ENCODE measurements around the gene MYO1G. TPM values are rescaled to one million over a fixed set of nuclear protein-coding genes. Genes with fewer than 3 reads are reported as not detected.
A peak's percentile ranks its signal among the peaks of the same experiment; 100 is the strongest.

MYO1G gene
- total RNA-seq, 2 experiments from 2014 or later, result 23.6 to 87.3 TPM

DNA sequence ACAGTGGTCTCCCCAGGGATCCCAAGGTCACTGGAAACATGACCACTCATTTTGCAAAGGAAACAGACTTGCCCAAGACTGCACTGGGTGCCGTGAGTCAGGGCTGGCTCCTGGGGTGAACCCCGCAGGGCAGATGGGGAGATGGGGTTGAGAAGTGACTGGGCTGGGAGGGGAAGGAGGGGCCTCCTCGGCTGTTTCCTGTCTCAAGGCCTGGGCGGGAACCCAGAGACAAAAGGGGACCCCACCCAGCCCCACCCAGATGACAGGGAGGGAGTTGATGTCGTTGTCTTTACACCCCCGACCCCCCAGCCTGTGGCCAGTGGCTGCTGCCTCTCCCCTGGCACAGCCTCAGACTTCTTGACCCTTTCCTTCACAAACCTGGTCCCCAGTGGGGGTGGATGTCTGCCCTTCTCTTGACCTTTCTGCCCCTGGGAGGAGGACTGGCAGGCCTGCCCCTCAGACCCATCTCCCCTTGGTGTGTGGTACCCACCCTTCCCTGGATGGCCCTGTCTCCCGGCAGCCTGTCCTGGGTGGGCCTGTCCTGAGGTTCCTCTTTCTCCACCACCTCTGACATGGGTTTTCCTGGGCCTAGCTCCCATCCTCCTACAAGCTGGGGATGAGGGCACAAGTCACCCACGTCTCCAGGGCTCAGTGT lies 1.4 kb downstream of the MYO1G start:
- no peak overlapping the region for H2AFZ ChIP-seq (ENCODE audit: low read length)
- CTCF ChIA-PET (ENCODE audit: unreplicated experiment), result interaction anchor here (1.0 to 1.1 kb wide), 2 partner anchors 24 to 141 kb away, joined by 3 to 4 read pairs; no protein-coding TSS in a partner anchor

DNA sequence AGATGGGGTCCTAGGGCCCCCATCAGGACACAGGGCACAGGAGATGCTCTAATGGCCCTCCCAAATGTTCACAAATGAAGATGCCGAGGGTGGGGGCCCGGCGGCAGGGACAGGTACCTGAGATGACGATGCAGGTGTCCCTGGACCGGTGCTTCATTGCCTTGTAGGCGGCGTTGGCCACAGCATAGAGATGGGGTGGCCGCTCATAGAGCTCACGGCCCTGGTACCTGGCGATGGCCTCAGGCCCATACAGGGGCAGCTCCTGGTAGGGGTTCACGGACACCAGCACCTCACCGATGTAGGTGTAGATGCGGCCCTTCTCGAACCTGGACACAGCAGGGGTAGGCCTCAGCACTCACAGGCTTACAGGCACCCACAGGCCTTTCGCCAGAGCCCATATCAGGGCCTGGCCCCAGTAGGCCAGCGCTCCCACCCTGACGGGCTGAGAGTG lies 2.0 kb downstream of the MYO1G start:
- intact Hi-C loops (cut with micrococcal nuclease; ENCODE audit: unreplicated experiment), result loop anchor here (10.0 kb wide), 1 partner anchor 788 kb away; no protein-coding TSS in a partner anchor
- peaks cover 58% of the 10 kb centered on the region for H3K4me1 ChIP-seq (ENCODE audit: insufficient read depth, low read length, poor library complexity, severe bottlenecking)
- peak overlapping the region; percentile 67 for H3K4me3 ChIP-seq (ENCODE audit: low read depth, low read length, poor library complexity, severe bottlenecking)
- BruUV-seq (replicated peaks), result no TSS peak
- H3K4me2 ChIP-seq (ENCODE audit: low read length), result peak overlapping the region; percentile 94
- H3K27ac ChIP-seq (ENCODE audit: low read depth, low read length, poor library complexity, severe bottlenecking), result peak overlapping the region; percentile 84
- no peaks in the 10 kb centered on the region for H4K20me1 ChIP-seq (ENCODE audit: insufficient read depth, low read length)
- TF ChIP-seq, protein P1, sequence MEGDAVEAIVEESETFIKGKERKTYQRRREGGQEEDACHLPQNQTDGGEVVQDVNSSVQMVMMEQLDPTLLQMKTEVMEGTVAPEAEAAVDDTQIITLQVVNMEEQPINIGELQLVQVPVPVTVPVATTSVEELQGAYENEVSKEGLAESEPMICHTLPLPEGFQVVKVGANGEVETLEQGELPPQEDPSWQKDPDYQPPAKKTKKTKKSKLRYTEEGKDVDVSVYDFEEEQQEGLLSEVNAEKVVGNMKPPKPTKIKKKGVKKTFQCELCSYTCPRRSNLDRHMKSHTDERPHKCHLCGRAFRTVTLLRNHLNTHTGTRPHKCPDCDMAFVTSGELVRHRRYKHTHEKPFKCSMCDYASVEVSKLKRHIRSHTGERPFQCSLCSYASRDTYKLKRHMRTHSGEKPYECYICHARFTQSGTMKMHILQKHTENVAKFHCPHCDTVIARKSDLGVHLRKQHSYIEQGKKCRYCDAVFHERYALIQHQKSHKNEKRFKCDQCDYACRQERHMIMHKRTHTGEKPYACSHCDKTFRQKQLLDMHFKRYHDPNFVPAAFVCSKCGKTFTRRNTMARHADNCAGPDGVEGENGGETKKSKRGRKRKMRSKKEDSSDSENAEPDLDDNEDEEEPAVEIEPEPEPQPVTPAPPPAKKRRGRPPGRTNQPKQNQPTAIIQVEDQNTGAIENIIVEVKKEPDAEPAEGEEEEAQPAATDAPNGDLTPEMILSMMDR (conservative IDR thresholded peaks at IDR 0.05; ENCODE audit: low read length), result no peak
- no peak for TF ChIP-seq EZH2phosphoT487 (IDR thresholded peaks at IDR 0.05; ENCODE audit: borderline replicate concordance, low read depth, low read length)
- no peaks in the 10 kb centered on the region for H3K9me2 ChIP-seq (ENCODE audit: insufficient read depth, low read length)
- ChIA-PET POLR2A (interaction anchor here (15.1 kb wide), 1 partner anchor 24 kb away, joined by 206 read pairs; the partner anchor contains the start of gene CCM2), CTCF (ENCODE audit: unreplicated experiment) (interaction anchor here (1.1 kb wide), 1 partner anchor 25 kb away, joined by 3 read pairs; no protein-coding TSS in a partner anchor)
- H3K9me3 ChIP-seq (ENCODE audit: low read length), result no peaks in the 10 kb centered on the region
- DNase-seq (ENCODE audit: low spot score), result no peak
- peaks cover 59% of the 10 kb centered on the region; the same call in 1 of the 2 replicates for H3K36me3 ChIP-seq (ENCODE audit: insufficient read depth, low read length)
- H3K79me2 ChIP-seq (ENCODE audit: insufficient read depth, low read depth, low read length), result peaks cover 12% of the 10 kb centered on the region; the same call in 1 of the 2 replicates
- no peak overlapping the region for H2AFZ ChIP-seq (ENCODE audit: low read length)

More for the DNA sequence above, 1.4 kb downstream of the MYO1G start:
- peak overlapping the region; percentile 94 for H3K4me2 ChIP-seq (ENCODE audit: low read length)
- peaks cover 63% of the 10 kb centered on the region for H3K36me3 ChIP-seq (ENCODE audit: insufficient read depth, low read length)
- H3K9me2 ChIP-seq (ENCODE audit: insufficient read depth, low read length), result no peaks in the 10 kb centered on the region
- peak; percentile 32 for DNase-seq (ENCODE audit: low spot score)
- POLR2A ChIA-PET, result interaction anchor here (0.7 to 15.1 kb wide), 5 partner anchors 15 to 52 kb away, joined by 3 to 206 read pairs (median 3); partner anchors contain the start of gene CCM2
- BruUV-seq (replicated peaks), result no TSS peak
- peak overlapping the region; percentile 67 for H3K4me3 ChIP-seq (ENCODE audit: low read depth, low read length, poor library complexity, severe bottlenecking)
- H3K9me3 ChIP-seq (ENCODE audit: low read length), result no peaks in the 10 kb centered on the region
- peaks cover 65% of the 10 kb centered on the region for H3K4me1 ChIP-seq (ENCODE audit: insufficient read depth, low read length, poor library complexity, severe bottlenecking)
- no peak for TF ChIP-seq EZH2phosphoT487 (IDR thresholded peaks at IDR 0.05; ENCODE audit: borderline replicate concordance, low read depth, low read length)
- peaks cover 13% of the 10 kb centered on the region; the same call in 1 of the 2 replicates for H3K79me2 ChIP-seq (ENCODE audit: insufficient read depth, low read depth, low read length)
- no peaks in the 10 kb centered on the region for H4K20me1 ChIP-seq (ENCODE audit: insufficient read depth, low read length)
- intact Hi-C loops (cut with micrococcal nuclease; ENCODE audit: unreplicated experiment), result loop anchor here (10.0 kb wide), 1 partner anchor 787 kb away; no protein-coding TSS in a partner anchor
- H3K27ac ChIP-seq (ENCODE audit: low read depth, low read length, poor library complexity, severe bottlenecking), result peak overlapping the region; percentile 84

DNA sequence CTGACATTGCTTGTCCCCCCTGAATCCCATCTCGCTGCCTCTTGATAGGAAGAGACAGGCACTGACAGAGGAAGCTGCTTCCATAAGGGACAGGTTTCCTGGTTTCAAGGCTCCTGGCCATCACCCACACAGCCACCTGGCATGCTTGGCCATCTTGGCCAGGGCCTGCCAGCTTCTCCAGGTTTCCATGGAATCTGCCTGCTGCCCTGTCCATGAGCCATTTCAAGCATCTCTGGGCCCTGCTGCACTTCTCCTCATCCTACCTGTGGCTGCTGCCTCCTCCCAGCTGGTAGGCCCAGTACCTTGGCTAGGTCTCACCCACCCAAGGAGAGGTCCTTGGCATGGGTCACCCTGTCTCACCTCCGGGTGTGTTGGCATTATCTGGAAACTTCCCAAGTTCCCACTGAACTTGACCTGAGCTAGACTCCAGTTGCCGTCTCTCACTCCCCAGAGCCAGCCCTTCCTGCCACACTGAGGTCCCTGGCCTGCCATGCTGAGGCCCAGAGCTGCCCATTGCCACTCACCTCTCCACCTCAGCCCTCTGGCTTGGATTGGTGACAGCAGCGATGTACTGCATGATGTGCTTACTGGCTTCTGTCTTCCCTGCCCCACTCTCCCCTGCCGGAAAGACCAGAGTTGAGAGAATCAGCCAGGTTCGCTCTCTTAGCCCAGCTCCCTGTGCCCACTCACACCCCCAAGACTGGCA lies 2.6 kb downstream of the MYO1G start:
- no peaks in the 10 kb centered on the region for H3K9me3 ChIP-seq (ENCODE audit: low read length)
- DNase-seq (ENCODE audit: low spot score), result no peak
- intact Hi-C loops (cut with micrococcal nuclease; ENCODE audit: unreplicated experiment), result loop anchor here (10.0 kb wide), 1 partner anchor 789 kb away; no protein-coding TSS in a partner anchor
- no peak for TF ChIP-seq EZH2phosphoT487 (IDR thresholded peaks at IDR 0.05; ENCODE audit: borderline replicate concordance, low read depth, low read length)
- TF ChIP-seq, protein P1 (conservative IDR thresholded peaks at IDR 0.05; ENCODE audit: low read length), result no peak
- POLR2A ChIA-PET, result no interaction called here
- H3K4me2 ChIP-seq (ENCODE audit: low read length), result no peak overlapping the region
- no peak overlapping the region for H2AFZ ChIP-seq (ENCODE audit: low read length)
- no peaks in the 10 kb centered on the region for H4K20me1 ChIP-seq (ENCODE audit: insufficient read depth, low read length)
- no peaks in the 10 kb centered on the region for H3K9me2 ChIP-seq (ENCODE audit: insufficient read depth, low read length)
- H3K27ac ChIP-seq (ENCODE audit: low read depth, low read length, poor library complexity, severe bottlenecking), result no peak overlapping the region
- peaks cover 53% of the 10 kb centered on the region; the same call in 1 of the 2 replicates for H3K36me3 ChIP-seq (ENCODE audit: insufficient read depth, low read length)
- BruUV-seq (replicated peaks), result no TSS peak
- CTCF ChIA-PET (ENCODE audit: unreplicated experiment), result interaction anchor here (1.1 kb wide), 1 partner anchor 26 kb away, joined by 3 read pairs; no protein-coding TSS in a partner anchor
- peaks cover 53% of the 10 kb centered on the region for H3K4me1 ChIP-seq (ENCODE audit: insufficient read depth, low read length, poor library complexity, severe bottlenecking)
- no peak overlapping the region for H3K4me3 ChIP-seq (ENCODE audit: low read depth, low read length, poor library complexity, severe bottlenecking)
- H3K79me2 ChIP-seq (ENCODE audit: insufficient read depth, low read depth, low read length), result peaks cover 12% of the 10 kb centered on the region; the same call in 1 of the 2 replicates

Data from OCI-LY7 (cell line).